ENCODE data around the gene BAIAP2L1. TPM values are rescaled to one million over a fixed set of nuclear protein-coding genes. Genes with fewer than 3 reads are reported as not detected.
A peak's percentile ranks its signal among the peaks of the same experiment; 100 is the strongest.
"Not testable (repeated sequence)": the region's sequence is repeated elsewhere in the genome, so short reads cannot be mapped to it uniquely, and the experiment has no call there.

Gene BAIAP2L1
- 10 to 100 TPM; 15.3 to 28.2 (median 19.8) TPM for total RNA-seq

GRCh38 chr7:98400542-98401340, at the start of gene BAIAP2L1:
TSS of gene BAIAP2L1 (minus strand) at chr7:98401090. CDS start at chr7:98400852, 238 bp downstream.
- H3K27me3 ChIP-seq, result no peaks in the 10 kb centered on the region
- 0 to 1% methylated on average over 13 to 19 of the region's 76 CpGs for WGBS, 2 donors
- intact Hi-C loops (cut with DNase I), result loop anchor here (5.0 kb wide), 1 partner anchor 108 kb away; no protein-coding TSS in a partner anchor
- peak; percentile 95 to 97 for DNase-seq
- H3K9me3 ChIP-seq, result no peaks in the 10 kb centered on the region
- H3K4me1 ChIP-seq, result peaks cover 3 to 9% of the 10 kb centered on the region in 2 donors
- H3K27ac ChIP-seq, result peak within 1 kb of the TSS; percentile 78 to 87 (median 82)
- H3K4me3 ChIP-seq (replicated peaks in 1 of 3), result peak within 1 kb of the TSS; percentile 41 to 77 (median 48)
- peak in 1 of 6 experiments; percentile 86 for TF ChIP-seq CTCF (IDR thresholded peaks at IDR 0.05)
- TF ChIP-seq POLR2A (IDR thresholded peaks at IDR 0.05), result peak; percentile 49 to 91
- no peaks in the 10 kb centered on the region for H3K36me3 ChIP-seq

GRCh38 chr7:98448766-98449165, 47.9 kb upstream of the BAIAP2L1 start:
- intact Hi-C loops (cut with DNase I), result no loop called here
- TF ChIP-seq CTCF (IDR thresholded peaks at IDR 0.05) (no peak), POLR2A (IDR thresholded peaks at IDR 0.05) (no peak)
- WGBS, 2 donors, result 68 to 79% methylated on average over 7 of the region's 7 CpGs

GRCh38 chr7:98440992-98441391, 40.1 kb upstream of the BAIAP2L1 start:
- H3K27me3 ChIP-seq; H3K4me1 ChIP-seq; intact Hi-C loops (cut with DNase I); DNase-seq; H3K9me3 ChIP-seq; H3K27ac ChIP-seq; H3K36me3 ChIP-seq; H3K4me3 ChIP-seq (replicated peaks in 1 of 3): not testable (repeated sequence)
- WGBS, 2 donors, result 80 to 84% methylated on average over 2 of the region's 2 CpGs

More at GRCh38 chr7:98448766-98449165, 47.9 kb upstream of the BAIAP2L1 start:
- no peak overlapping the region for H3K4me3 ChIP-seq (replicated peaks in 1 of 3)
- no peak for DNase-seq
- no peaks in the 10 kb centered on the region for H3K4me1 ChIP-seq
- H3K9me3 ChIP-seq, result no peaks in the 10 kb centered on the region
- no peaks in the 10 kb centered on the region for H3K27me3 ChIP-seq
- H3K36me3 ChIP-seq, result no peaks in the 10 kb centered on the region
- no peak overlapping the region for H3K27ac ChIP-seq

GRCh38 chr7:98439484-98439883, 38.6 kb upstream of the BAIAP2L1 start:
- DNase-seq, result no peak
- Histone ChIP-seq H3K4me3 (replicated peaks in 1 of 3) (no peak overlapping the region), H3K36me3 (no peaks in the 10 kb centered on the region), H3K4me1 (no peaks in the 10 kb centered on the region), H3K9me3 (no peaks in the 10 kb centered on the region), H3K27ac (no peak overlapping the region), H3K27me3 (no peaks in the 10 kb centered on the region)
- 42 to 44% methylated on average over 2 of the region's 2 CpGs for WGBS, 2 donors
- TF ChIP-seq POLR2A (IDR thresholded peaks at IDR 0.05), result no peak
- TF ChIP-seq CTCF (IDR thresholded peaks at IDR 0.05), result no peak
- intact Hi-C loops (cut with DNase I), result loop anchor here (5.0 to 10.0 kb wide), 2 partner anchors 305 to 403 kb away; no protein-coding TSS in a partner anchor

GRCh38 chr7:98434087-98434486, 33.2 kb upstream of the BAIAP2L1 start:
- Histone ChIP-seq H3K27me3 (no peaks in the 10 kb centered on the region), H3K36me3 (no peaks in the 10 kb centered on the region), H3K9me3 (no peaks in the 10 kb centered on the region), H3K4me1 (no peaks in the 10 kb centered on the region), H3K27ac (no peak overlapping the region), H3K4me3 (replicated peaks in 1 of 3) (no peak overlapping the region)
- WGBS, 2 donors, result 79 to 83% methylated on average over 10 of the region's 10 CpGs
- TF ChIP-seq POLR2A (IDR thresholded peaks at IDR 0.05), result no peak
- TF ChIP-seq CTCF (IDR thresholded peaks at IDR 0.05), result no peak
- DNase-seq, result no peak
- intact Hi-C loops (cut with DNase I), result loop anchor here (10.0 kb wide), 1 partner anchor 311 kb away; no protein-coding TSS in a partner anchor

Measured in thyroid gland (tissue), 4 donors.